A549 treated with AZD9567 at 1 μM for 4 hours (cell line): ENCODE results near the gene TNFRSF18. TPM values are rescaled to one million over a fixed set of nuclear protein-coding genes. Genes with fewer than 3 reads are reported as not detected.

ENCODE experiments used
- total RNA-seq: library from RNA; stranded (reverse); fragments of 200-300 nt; extraction: Qiagen RNA extraction; gene quantifications from 5 replicates; pipeline ENCODE4 v1.2.3, GENCODE V29; 2022; ENCODE audit not compliant: insufficient read depth

The TNFRSF18 gene, protein sequence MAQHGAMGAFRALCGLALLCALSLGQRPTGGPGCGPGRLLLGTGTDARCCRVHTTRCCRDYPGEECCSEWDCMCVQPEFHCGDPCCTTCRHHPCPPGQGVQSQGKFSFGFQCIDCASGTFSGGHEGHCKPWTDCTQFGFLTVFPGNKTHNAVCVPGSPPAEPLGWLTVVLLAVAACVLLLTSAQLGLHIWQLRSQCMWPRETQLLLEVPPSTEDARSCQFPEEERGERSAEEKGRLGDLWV
- 0.09 to 0.20 TPM (median 0.12 TPM) in 3 of 5 replicates, not detected in the others for total RNA-seq

DNA sequence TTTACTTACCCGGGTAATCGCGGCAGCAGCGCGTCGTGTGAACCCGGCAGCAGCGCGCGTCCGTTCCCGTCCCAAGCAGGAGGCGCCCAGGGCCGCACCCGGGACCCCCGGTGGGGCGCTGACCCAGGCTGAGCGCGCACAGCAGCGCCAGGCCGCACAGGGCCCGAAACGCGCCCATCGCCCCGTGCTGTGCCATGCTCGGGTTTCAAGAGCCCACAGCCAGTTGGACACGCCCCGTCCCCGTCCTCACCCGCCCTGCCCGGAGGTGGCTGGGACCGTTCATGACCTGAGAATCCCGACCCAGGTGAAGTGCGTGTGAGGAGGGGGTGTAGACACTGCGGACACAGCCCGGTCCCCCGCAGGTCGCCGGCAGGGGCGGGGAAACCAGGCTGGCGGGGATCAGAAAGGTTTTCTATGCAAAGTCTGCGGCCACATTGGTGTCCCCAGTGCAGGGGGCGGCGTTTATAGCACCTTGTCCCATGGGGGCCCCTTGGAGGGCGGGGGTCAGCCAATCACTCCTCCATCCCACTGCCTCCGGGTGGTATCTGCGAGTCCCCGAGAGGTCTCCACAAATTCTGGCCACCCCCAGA is at the start of gene TNFRSF18:
Gene TNFRSF18 (minus strand): TSS at position 217 of the 590 bp plus-strand sequence. CDS start 21 bp downstream, at position 196.

DNA sequence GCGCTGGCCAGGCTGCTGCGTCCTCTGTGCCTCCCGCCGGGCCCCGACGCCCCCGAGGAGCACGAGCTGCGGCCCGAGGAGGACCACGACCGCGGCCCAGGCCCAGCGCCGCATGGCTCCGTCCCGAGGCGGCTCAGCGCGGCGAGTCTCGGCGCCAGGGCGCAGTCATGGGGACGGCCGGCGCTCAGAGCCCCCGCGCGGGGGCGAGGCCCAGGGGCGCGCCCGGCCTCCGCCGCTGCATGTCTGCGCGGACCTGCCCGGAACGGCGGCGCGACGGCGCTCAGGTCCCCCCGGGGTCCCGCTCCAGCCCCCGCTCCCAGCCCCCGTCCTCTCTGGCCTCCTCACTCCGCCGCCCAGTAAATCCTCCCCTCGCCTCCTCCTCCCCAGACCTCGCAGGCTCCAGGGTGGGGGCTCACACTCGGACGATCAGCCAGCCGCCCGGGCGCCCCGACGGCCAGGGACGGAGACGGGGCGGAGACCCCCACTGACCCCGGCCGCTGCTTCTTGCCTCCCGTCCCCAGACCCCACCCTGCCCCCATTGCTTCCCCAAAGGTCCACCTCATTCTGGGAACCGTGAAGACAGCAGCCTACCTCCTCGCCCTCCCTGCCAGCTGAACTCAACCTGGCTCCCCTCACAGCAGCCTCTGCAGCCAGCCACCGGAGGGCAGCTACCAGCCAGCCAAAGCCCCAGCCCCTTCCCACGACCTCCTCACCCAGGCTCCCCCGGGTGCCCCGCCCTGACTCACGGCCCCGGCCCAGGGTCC is 40.4 kb upstream of the TNFRSF18 start, which contains the start of gene C1QTNF12:
Gene C1QTNF12 (minus strand): TSS at position 146 of the 764 bp plus-strand sequence. CDS start 32 bp downstream, at position 114.

DNA sequence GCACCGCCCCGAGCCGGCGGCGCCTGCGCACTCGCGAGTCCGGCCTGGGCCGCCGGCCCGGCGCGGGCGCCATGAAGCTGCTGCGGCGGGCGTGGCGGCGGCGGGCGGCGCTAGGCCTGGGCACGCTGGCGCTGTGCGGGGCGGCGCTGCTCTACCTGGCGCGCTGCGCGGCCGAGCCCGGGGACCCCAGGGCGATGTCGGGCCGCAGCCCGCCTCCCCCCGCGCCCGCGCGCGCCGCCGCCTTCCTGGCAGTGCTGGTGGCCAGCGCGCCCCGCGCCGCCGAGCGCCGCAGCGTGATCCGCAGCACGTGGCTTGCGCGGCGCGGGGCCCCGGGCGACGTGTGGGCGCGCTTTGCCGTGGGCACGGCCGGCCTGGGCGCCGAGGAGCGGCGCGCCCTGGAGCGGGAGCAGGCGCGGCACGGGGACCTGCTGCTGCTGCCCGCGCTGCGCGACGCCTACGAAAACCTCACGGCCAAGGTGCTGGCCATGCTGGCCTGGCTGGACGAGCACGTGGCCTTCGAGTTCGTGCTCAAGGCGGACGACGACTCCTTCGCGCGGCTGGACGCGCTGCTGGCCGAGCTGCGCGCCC is 25.9 kb upstream of the TNFRSF18 start, which contains the start of gene B3GALT6:
Gene B3GALT6 (plus strand): TSS at position 30 of the 588 bp plus-strand sequence. CDS start 42 bp downstream, at position 72.

DNA sequence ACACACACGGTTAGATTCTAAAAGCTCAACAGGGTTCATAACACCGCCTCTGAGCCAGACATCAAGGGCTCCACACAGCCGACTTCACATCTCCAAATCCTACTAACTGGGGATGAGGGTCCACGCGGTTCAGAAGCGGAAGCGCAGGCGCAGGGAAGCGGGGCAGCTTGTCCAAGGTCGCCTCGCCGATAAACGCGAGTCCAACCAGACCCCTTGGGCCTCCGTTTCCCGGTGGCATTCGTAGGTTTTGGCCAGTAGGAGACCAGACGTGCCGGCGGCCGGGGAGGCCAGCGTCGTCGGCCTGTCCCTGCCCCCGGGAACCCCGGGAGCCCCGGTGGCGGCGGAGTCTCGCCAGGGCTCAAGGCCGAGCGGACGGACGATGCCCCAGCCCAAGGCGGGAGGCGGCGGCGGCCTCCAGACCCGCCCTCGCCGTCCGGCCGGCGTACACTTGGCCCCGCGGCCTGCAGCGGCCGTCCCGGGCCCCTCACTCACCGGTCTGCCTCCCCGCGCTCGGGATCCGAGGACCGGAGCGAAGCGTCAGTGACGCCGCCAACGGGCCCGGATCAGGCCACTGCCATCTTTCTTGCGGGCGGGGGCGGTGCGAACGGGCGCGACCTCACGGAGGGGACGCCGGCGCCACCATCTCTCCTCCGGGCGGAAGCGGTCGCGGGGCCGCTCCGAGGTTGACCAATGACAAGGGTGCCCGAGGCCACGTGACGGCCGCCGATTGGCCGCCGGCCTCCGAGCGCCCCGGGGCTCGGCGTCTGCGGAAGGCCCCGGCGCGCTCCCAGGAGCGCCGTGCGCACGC is 25.2 kb upstream of the TNFRSF18 start, which contains the start of gene SDF4:
Gene SDF4 (minus strand): TSS at position 602 of the 808 bp plus-strand sequence. CDS start 3,229 bp downstream, outside the sequence.

DNA sequence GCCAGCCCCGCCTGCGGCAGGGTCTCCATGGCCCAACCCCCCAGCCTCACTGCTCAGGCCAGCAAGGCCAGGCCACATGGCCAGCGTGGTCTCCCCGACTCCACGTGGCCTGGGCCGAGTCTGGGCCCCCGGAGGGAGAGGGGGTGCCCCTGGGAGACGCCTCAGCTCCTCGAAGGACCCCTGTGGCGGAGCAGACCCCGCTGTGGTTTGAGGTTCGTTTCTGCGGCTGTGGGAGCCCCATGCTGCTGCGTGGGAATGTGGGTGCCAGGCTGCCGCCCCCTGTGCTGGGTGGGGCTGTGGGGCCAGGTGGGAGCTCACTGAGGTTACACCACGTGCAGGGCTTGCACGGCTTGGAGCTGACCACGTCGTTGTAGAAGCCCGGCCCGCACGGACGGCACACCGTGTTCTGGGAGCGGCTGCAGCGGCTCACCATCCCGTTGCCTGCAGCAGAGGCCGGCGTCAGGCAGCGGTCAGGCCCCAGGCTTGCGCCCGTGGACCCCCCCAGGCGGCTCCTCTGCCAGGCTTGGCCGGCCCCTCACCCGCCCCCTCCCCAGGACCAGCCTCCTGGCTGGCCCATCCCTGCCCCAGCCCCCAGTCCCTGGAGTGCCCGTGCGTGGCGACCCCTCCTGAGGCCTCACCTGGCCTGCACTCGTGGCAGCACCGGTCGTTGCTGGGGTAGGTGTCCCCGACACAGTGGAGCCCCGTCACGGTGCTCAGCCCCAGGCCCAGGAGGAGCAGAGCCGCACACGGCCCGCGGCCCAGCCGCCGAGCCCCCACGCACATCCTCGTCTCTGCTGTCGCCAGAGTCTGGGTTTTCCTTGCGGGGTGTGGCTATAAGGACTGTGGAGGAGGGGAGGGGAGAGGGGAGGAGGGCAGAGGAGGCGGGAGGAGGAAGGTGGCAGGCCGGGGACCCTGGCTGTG is 7.2 kb upstream of the TNFRSF18 start, which contains the start of gene TNFRSF4:
Gene TNFRSF4 (minus strand): TSS at position 809 of the 921 bp plus-strand sequence. CDS start 26 bp downstream, at position 783.

GRCh38 chr1:1173793-1174415 is 32.5 kb downstream of the TNFRSF18 start, which contains the start of gene TTLL10:
TSS of gene TTLL10 (plus strand) at chr1:1173880. CDS start at chr1:1179216, 5,336 bp downstream.

Other genes with a start within 250 kb of the TNFRSF18 start
- 68.1 to 93.1 TPM (median 85.3 TPM) in 5 replicates for gene NOC2L, start 247.3 kb downstream of the TNFRSF18 start, total RNA-seq
- 11.0 to 19.0 TPM (median 16.7 TPM) in 5 replicates for gene KLHL17, start 246.0 kb downstream of the TNFRSF18 start, total RNA-seq
- 2.1 to 5.8 TPM (median 5.2 TPM) in 5 replicates for gene PLEKHN1, start 240.1 kb downstream of the TNFRSF18 start, total RNA-seq
- gene PERM1, start 224.5 kb downstream of the TNFRSF18 start, total RNA-seq, result 0.05 to 0.37 TPM (median 0.09 TPM) in 3 of 5 replicates, not detected in the others
- 25.4 to 70.5 TPM (median 62.2 TPM) in 5 replicates for gene HES4, start 206.5 kb downstream of the TNFRSF18 start, total RNA-seq
- gene ISG15, start 193.1 kb downstream of the TNFRSF18 start, total RNA-seq, result 6.9 to 26.4 TPM (median 19.1 TPM) in 5 replicates
- gene AGRN, start 186.5 kb downstream of the TNFRSF18 start, total RNA-seq, result 89.2 to 121 TPM (median 120 TPM) in 5 replicates
- 0.30 to 0.42 TPM (median 0.36 TPM) in 4 of 5 replicates, not detected in the other for gene RNF223, start 132.3 kb downstream of the TNFRSF18 start, total RNA-seq
- gene C1orf159, start 90.5 kb downstream of the TNFRSF18 start, total RNA-seq, result 8.8 to 14.5 TPM (median 12.9 TPM) in 5 replicates
- gene TTLL10, start 32.7 kb downstream of the TNFRSF18 start, total RNA-seq, result not detected in 5 replicates
- 0.07 to 0.21 TPM (median 0.10 TPM) in 3 of 5 replicates, not detected in the others for gene TNFRSF4, start 7.6 kb upstream of the TNFRSF18 start, total RNA-seq
- 104 to 133 TPM (median 126 TPM) in 5 replicates for gene SDF4, start 25.4 kb upstream of the TNFRSF18 start, total RNA-seq
- gene B3GALT6, start 25.6 kb upstream of the TNFRSF18 start, total RNA-seq, result 13.1 to 18.5 TPM (median 15.8 TPM) in 5 replicates
- 1.1 to 1.6 TPM (median 1.5 TPM) in 4 of 5 replicates, not detected in the other for gene C1QTNF12, start 40.1 kb upstream of the TNFRSF18 start, total RNA-seq
- gene UBE2J2, start 67.3 kb upstream of the TNFRSF18 start, total RNA-seq, result 44.2 to 51.4 TPM (median 48.2 TPM) in 5 replicates
- gene SCNN1D, start 73.8 kb upstream of the TNFRSF18 start, total RNA-seq, result 1.1 to 18.6 TPM (median 1.4 TPM) in 5 replicates
- gene ACAP3, start 101.3 kb upstream of the TNFRSF18 start, total RNA-seq, result 6.6 to 21.5 TPM (median 19.8 TPM) in 5 replicates
- gene PUSL1, start 102.0 kb upstream of the TNFRSF18 start, total RNA-seq, result 12.9 to 26.3 TPM (median 24.1 TPM) in 5 replicates
- gene INTS11, start 118.1 kb upstream of the TNFRSF18 start, total RNA-seq, result 55.6 to 67.7 TPM (median 66.1 TPM) in 5 replicates
- 18.5 to 24.0 TPM (median 22.6 TPM) in 5 replicates for gene CPTP, start 118.2 kb upstream of the TNFRSF18 start, total RNA-seq
- gene TAS1R3, start 124.7 kb upstream of the TNFRSF18 start, total RNA-seq, result 0.09 to 0.24 TPM (median 0.17 TPM) in 4 of 5 replicates, not detected in the other
- 38.9 to 68.4 TPM (median 63.4 TPM) in 5 replicates for gene DVL1, start 142.8 kb upstream of the TNFRSF18 start, total RNA-seq
- 0.13 to 3.5 TPM (median 0.20 TPM) in 4 of 5 replicates, not detected in the other for gene MXRA8, start 152.0 kb upstream of the TNFRSF18 start, total RNA-seq
- gene AURKAIP1, start 168.6 kb upstream of the TNFRSF18 start, total RNA-seq, result 105 to 181 TPM (median 175 TPM) in 5 replicates
- gene CCNL2, start 192.7 kb upstream of the TNFRSF18 start, total RNA-seq, result 32.2 to 72.8 TPM (median 64.8 TPM) in 5 replicates
- 133 to 140 TPM (median 135 TPM) in 5 replicates for gene MRPL20, start 200.7 kb upstream of the TNFRSF18 start, total RNA-seq
- 0.06 to 0.10 TPM in 2 of 5 replicates, not detected in the others for gene ANKRD65, start 214.7 kb upstream of the TNFRSF18 start, total RNA-seq
- 8.4 to 16.5 TPM (median 15.0 TPM) in 5 replicates for gene VWA1, start 229.1 kb upstream of the TNFRSF18 start, total RNA-seq
- gene ATAD3C, start 243.1 kb upstream of the TNFRSF18 start, total RNA-seq, result not detected in 5 replicates